Right renal pelvis (tissue), 4 donors: ENCODE results near the gene TMEM158. TPM values are rescaled to one million over a fixed set of nuclear protein-coding genes. Genes with fewer than 3 reads are reported as not detected.

Source experiments
- DNase-seq, 4 donors: peaks; one replicate each; pipeline ENCODE4 v3.0.0-alpha.2; 2013; ENCODE audit warnings: low read depth in 4 of 4, low spot score in 3 of 4, missing footprints in 1 of 4
- polyA plus RNA-seq, 4 donors: library from polyadenylated mRNA; unstranded; fragments of 120-200 nt; gene quantifications; one replicate each; pipeline ENCODE4 v1.2.1, GENCODE V29; 2013; ENCODE audit not compliant: insufficient read length in 4 of 4

The TMEM158 gene
- 1 to 10 TPM; 8.1 to 9.5 (median 8.9) TPM for polyA plus RNA-seq

DNA sequence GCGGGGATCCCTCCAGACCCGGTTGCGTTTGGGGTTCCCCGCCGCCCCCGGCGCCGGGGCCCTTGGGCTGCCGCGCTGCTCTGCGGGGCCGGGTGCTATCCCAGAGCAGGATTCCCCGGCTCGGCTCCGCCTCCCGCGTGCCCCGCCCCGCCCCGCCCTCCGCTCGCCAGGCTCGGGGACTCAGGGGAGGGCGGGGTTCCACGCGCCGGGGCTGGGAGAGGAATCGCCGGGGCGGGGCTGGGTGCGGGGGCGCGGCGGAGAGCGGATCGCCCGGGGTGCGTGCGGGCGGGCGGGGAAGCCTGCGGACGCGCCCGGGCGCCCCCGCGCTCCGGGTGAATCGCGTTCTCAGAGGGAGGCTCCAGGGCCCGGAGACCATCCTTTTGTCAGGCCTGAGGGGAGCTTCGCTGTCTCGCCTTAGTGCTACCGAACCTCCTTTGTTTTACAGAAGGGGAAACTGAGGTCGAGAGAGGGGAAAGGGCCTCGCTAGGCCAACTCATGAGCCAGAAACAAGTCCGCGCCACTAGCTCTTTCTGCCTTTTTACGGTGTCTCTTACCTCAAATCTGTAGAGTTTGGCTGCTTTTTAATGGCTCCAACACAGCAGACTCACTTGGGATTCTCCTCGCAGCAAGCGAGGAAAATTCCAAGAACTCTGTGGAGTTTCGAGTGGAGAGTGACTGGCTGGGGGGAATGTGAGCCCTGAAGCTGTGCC is at the start of gene TMEM158:
TSS of gene TMEM158 (minus strand) at position 82 of the 710 bp plus-strand sequence. CDS start 260 bp downstream, outside the sequence.
- DNase-seq = peak in 3 of 4 donors; percentile 49 to 66 (median 55)

DNA sequence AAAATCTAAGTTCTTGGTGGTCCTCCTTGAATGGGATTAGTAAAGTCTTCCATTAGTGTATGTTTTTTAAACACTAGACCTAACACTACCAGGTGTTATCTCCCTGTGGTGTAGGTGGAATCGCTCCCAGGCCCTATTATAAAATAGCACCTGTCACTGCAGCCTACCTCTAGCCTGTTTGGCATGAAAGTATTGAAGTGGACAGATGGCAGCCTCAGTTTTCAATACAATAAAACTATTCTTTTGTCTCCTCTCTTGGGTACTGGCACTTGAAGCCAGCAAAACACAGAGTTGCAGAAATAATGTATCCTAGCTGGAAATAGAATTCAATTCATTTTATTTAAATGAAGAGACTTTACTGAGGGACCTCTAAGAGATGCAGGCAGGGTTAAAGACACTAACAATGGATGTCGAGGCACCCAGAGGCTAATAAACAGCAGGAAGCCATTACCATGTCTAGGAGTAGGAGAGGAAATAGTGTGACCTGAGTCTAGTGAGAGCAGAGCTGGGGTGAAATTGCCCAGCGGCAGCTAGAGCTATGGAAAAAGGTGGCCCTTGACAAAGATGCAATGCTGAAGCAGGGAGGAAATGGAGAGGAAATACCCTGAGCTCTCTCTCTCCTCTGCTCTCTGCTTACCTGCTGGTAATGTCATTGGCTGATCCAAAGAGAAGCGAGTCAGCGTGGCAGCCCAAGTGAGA is 49.1 kb upstream of the TMEM158 start:
- DNase-seq = no peak

DNA sequence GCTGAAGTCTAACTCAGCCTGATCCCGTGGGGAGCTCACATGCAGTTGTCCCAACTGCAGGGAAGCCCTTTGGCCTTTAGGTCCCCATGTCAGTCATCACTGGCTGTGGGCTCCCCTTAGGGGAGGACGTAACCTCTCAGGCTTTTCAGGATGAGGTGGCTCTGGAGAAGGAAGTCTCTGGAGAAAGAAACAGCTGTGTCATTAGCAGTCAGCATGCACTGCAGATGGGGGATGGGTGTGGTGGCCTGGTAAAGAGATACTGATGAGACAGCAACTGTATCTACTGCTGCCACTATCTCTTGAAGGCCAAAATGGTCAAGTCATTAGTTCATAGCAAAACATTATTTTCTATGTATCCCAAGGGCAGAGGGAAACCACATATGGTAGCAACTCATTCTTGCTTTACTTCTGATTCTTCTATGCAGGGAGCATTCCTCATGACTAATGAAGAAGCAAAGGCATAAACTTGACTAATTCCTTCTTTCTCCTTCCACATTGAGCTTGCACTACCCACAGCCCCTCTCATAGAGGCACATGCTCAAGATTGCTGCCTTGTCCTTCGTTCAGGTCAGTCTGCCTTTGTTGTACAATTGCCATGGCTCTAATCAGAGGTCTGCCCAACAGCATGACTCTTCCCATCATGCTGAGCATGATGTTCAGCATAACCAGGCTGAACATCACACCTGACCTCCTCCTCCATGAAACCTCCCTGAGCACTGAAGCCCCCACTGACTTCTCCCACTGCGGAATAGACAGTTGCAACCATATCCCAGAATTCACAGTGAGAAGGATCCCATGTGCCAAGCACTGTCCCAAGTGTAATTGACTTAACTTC is 47.8 kb upstream of the TMEM158 start:
- DNase-seq = no peak

DNA sequence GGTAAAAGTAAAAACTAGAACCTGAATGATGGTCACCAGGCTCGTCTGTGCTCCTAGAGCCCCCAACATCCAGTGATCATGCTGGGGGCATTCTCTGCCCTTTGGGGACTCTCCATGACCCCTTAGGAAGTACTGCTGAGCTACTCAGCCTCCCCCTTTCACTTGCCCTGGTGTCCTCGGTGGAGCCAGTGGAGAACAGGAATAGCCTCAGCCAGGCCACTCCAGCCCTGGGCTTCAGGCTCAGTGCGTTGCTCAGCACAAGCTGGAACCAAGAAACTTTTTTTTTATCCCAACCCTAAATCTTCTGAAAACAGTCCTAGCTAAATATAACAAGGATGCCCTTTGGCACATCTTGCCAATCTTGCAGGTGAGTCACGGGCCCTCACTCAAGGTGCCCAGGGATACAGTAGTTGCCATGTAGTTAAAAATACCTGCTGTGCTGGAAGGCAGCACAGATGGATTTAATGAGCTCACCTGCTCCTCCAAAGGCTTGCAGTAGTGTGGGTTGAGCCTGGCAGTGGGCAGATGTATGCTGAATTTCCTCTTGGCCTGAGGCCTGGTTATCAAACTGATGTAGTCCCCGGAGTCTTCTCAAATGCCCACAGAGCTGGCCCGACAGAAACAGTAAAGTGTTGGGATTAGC is 46.9 kb upstream of the TMEM158 start:
- no peak for DNase-seq

DNA sequence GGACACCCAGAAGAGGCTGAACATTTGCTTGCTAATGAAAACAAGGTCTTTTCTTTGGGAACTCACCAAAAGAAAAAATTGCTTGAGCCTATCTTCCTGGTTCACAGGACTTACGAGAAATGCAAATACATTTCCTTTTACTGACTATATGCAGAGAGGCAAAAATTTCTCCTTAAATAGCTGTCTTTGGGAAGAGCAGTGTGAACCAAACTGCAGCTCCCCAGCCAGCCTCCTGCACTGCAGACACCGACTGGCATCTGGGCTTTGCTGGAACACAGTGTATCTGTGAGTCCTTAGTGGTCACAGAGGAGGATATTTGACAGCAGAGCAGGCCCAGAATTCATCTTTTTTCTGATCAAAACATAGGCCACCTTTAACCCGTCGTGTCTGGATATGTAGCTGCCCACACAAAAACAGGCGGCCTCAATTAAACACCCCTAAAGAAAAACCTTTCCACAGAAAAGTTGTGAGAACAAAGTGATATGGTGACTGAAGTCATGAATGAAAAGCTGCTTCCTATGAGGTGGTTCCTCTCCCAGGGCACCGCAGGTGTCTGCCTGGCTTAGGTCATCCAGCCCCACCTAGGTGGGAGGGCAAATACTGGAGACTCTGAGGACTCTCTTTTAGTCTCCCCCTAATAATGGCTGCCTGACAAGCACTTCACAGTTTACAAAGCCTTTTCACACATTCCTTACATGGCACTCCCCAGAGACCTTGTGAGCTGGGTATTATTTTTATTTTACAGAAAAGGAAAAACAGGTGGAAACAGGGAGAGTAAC is 46.1 kb upstream of the TMEM158 start:
- DNase-seq = no peak

DNA sequence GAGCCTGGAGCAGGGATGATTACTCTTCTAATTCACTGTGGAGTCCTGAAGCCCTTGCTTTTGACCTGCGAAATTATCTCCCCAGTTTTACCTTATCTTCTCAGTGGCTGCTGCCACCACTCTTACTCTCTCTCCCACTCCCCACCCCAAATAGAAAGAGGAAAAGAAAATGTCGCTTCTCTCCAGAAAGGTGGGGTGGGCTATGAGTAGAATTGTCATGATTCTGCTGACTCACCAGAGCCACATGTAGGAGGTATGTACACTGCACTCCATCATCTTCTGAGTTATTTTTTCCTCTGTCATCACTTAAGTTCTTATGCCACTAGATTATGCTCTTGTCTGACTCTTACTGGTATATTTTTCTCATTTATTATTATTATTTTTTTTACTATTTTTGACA is 43.9 kb upstream of the TMEM158 start:
- DNase-seq = no peak

DNA sequence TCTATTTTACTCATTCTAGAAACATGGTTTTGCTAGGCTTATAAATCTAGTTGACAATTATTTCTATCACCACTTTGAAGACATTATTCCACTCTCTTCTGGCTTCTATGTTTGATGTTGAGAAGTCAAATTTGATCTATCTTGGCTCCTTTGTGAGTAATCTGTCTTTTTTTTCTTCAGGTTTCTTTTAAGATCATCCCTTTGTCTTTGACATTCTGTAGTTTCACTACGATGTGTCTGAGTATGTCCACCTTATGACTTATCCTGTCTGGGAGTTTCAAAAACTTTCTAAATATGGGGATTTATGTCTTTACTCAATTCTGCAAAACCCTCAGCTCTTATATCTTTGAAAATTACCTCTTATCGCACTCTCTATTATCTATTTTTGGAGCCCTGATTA is 41.0 kb upstream of the TMEM158 start:
- no peak for DNase-seq

DNA sequence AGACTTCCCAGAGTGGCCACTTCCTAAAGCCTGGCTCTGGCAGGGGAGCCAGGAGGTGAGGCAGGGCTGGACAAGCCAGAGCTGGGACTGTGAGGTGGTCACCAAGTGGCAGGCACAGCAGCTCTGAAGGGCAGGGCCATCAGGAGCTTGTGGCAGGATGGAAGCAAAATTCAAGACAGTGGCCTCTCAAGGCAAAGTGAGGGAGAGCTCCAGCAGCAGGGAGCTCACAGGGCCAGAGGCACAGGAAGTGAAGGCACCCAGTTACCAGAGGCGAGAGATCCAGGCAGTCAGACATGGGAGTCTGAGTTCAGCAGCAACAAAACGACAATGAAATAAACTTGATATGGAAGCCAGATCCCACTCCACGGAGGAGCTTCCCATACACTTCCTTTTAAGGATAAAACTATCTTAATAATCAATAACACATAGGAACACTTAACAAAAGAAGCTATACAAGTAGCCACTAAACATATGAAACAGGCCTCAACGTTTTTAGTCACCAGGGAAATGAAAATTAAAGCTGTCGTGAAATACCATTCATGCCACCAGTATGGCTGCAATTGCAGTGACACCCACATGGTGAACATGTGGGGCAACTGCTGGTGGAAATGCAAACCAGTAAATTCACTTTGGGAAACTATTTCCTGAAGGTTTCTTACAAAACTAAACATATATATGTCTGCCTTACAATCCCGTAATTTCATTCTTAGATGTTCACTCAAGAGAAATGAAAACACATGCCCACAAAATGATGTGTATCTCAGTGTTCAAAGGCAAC is 35.4 kb upstream of the TMEM158 start:
- DNase-seq = no peak

DNA sequence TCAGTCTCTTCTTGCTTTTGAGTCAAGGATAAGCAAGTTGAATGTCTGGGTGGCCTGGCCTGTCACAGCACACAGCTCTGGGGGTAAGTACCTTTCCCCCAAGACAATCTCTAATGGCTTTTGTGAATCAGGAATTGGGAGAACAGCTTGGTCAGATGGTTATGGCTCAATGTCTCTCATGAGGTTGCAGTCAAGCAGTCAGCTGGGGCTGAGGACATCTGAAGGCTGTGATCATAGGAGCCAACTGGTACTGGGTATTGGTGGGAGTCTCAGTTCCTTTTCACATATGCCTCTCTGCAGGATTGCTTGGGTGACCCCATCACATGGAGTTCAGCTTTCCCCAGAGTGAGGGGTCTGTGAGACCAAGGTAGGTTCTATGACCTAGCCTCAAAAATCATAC is 33.0 kb upstream of the TMEM158 start:
- DNase-seq = no peak

DNA sequence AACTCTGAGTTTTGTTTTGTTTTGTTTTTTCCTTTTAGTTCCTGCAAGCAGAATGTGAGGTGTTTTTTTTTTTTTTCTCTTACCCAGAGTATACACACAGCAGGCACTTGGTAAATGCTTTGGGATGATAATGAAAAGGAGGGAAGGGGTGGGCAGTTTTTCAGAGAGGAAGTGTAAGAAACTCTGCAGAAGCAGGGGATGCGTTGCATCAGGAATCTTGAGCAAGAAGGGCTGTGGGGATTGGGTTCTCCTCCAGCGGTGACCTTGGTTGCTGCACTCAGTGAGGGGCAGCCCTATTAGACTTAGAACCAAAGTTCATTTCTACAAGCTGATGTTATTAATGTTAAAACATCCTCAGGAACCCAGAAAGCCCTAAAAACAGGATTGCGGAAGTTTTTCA is 32.2 kb upstream of the TMEM158 start:
- DNase-seq = no peak

DNA sequence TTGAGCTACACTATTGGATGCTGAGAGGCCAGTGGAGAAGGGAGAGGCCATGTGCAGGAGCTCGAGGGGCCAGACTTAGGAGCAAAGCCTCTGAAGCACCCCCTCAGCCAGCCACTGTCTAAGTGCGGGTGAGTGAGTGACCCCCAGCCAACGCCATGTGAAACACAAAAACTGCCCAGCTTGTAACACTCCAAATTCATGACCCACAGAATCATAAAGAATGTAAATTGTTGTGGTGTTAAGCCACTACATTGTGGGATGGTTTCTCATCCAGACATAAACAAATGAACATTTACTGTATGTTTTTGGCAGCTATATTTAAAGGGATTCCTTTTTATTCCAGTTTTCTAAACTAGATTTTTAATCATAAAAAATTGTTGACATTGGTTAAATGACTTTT is 27.2 kb upstream of the TMEM158 start:
- DNase-seq = peak in 1 of 4 donors; percentile 12

DNA sequence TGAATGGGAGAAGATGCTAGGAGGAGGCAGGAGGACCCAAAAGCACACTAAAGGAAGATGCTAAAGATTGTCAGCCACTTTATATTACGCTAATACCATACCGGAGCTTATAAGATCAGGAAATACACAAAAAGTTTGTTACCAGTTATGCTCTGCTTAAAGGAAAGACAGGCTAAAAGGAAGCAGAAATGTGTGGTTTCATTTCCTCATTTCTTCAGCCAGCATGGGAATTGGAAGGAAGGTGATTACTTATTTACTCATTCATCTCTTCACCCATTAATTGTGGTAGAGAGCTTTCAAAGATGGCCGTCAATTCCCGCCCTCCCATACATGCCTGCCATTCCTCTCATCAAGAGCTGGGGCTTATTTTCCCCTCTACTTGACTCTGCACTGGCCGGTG is 26.7 kb upstream of the TMEM158 start:
- no peak for DNase-seq

DNA sequence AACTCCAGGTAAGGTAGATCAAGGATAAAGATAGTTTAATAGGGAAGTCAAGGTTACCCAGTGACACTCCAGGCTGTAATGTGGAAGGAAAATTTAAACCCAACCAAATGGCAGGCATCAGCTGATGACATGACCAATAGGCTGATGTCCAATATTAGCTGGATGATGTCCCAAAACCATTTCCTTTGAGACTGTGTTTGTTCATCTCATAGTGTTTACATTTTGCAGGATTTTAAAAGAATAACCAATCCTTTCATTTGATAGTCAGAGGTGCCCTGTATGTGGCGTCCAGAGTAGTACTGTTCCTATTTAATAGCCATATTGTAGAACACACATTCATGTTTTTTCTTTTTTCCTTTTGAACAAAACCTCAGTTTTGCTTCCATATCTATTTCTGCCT is 23.3 kb upstream of the TMEM158 start:
- no peak for DNase-seq

DNA sequence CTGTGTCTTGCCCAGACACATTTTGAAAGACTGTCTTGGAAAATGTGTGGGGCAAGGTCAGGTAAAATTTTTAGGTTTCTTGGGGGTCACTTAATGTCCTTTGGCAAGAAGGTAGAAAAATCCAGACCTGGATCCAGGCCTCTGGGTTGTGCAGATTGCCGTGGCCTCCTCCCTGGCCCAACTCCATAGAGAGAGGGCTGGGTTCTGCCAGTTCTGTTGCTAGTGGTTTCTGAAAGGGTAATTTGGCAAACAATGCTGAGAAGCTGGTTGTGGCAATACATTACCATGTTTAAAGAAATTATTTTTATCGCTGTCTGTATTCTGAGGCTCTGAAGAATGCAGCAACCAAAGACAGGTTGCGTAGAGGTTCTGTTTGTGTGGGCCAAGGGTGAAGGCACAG is 20.2 kb upstream of the TMEM158 start:
- DNase-seq = no peak

DNA sequence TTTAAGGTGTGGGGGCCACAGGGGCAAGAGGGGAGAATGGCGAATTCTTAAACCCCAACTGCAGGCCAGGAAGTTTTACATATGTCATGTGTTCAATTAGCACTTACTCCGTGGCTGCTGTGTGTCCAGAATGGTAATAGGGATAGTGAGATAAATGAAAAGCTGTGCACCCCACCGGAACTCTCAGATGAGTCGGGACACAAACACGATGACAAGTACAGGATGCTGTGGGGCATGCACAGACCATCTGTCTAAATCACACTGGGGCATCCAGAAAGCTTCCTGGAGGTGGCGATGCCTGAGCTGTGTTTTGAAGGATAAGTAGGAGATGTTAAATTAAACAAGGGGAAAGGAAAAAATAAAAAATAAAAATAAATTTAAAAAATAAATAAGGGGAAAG is 18.3 kb upstream of the TMEM158 start:
- DNase-seq = no peak

DNA sequence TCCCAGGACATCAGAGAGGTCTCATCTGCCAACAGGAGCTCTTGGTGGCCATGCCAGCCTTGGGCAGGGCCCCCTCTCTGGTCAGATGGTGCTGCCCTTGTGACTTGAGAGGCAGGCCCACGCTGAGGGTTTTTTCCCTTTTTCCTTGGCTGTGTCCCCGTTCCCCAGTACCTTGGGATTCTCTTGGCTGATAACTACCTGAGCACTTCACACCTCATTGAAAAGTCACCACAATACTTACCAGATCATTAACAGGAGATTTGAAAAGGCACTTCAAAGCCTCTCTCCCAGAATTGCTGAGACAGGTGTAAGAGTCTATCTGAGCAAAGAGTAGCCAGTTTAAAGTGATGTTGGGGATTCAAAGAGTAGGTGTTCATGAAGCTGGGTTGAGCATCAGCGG is 15.1 kb upstream of the TMEM158 start:
- no peak for DNase-seq

DNA sequence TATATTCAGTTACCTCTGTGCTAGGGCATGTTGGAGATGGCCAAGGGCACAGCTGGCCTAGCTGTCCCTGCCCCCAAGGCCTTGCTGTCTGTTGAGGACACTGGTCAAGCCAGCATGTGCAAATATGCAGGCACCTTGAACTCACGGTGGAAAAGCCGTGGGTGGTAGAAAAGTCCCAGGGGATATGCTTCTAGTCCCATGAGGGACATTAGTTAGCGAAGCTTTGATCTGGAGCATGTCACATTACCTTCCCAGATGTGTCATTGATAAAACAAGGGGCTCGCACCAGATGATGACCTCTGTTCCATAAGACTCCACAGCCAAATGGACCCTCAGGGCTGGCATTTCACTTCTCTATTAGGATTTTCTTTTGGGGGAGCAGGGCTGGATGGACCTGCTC is 14.2 kb upstream of the TMEM158 start:
- DNase-seq = no peak

DNA sequence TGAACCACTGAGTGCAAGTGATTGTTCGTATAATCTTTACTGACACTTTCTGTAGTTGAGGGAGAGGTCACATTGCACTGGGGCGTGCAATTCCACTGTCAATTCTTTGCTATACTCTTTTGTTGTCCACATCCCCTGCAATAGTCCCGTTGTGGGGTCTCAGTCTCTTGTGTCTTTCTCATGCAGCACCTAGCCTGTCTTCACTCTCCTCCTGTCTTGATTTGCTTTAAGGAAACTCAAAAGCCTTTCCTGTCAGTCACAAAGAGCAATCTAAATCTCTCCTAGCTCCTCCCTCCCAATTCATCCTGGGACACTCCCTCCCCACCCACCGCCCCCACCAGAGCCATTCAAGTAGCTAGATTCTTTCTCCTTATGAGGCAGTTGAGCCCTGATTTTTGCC is 13.2 kb upstream of the TMEM158 start:
- DNase-seq = no peak

DNA sequence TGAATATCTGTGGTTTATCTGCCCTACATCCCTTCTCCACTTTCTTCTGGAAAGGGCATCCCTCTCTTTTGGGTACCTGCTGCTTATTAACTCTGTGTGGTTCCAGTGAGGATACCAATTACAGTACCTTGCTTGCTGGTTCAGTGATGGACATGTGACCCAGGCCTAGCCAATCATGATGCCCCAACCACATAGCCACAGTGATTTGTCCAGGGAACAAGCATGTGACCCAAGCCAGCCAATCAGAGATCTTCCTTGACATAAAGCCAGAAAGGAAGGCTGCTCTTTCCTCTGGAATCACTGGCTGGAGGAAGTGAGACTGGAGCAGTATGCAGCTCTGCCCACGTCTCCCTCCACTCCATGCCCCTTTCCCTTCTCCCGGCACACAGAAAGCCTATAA is 10.9 kb upstream of the TMEM158 start:
- no peak for DNase-seq
